Cerebellar cortex (tissue), 1 donor: ENCODE results near the gene IVL.

ENCODE experiments used
- DNase-seq: peaks from one replicate; pipeline ENCODE4 v3.0.0-alpha.2; 2015; ENCODE audit warnings: low spot score

IVL gene

GRCh38 chr1:152886758-152887409 lies 21.5 kb upstream of the IVL start:
- no peak for DNase-seq

GRCh38 chr1:152888126-152888525 lies 20.2 kb upstream of the IVL start:
- DNase-seq = no peak

GRCh38 chr1:152899027-152899426 lies 9.3 kb upstream of the IVL start:
- no peak for DNase-seq

- no peak for DNase-seq
Observed at GRCh38 chr1:152899883-152900282, 8.5 kb upstream of the IVL start.

- no peak for DNase-seq
Observed at GRCh38 chr1:152901631-152902030, 6.7 kb upstream of the IVL start.

- no peak for DNase-seq
Observed at GRCh38 chr1:152902636-152903035, 5.7 kb upstream of the IVL start.

GRCh38 chr1:152904688-152905440 lies 3.5 kb upstream of the IVL start:
- no peak for DNase-seq

GRCh38 chr1:152906023-152906565 lies 2.3 kb upstream of the IVL start:
- DNase-seq = no peak

- DNase-seq = no peak
Observed at GRCh38 chr1:152909206-152909605, 860 bp downstream of the IVL start.

- DNase-seq = no peak
Observed at GRCh38 chr1:152912471-152912870, 4.1 kb downstream of the IVL start.

- no peak for DNase-seq
Observed at GRCh38 chr1:152912900-152913299, 4.6 kb downstream of the IVL start.

- no peak for DNase-seq
Observed at GRCh38 chr1:152917794-152918193, 9.4 kb downstream of the IVL start.

GRCh38 chr1:152919071-152919470 lies 10.7 kb downstream of the IVL start:
- no peak for DNase-seq

- no peak for DNase-seq
Observed at GRCh38 chr1:152924191-152924590, 15.8 kb downstream of the IVL start.

GRCh38 chr1:152926091-152926490 lies 17.7 kb downstream of the IVL start:
- DNase-seq = no peak

GRCh38 chr1:152928671-152929070 lies 20.3 kb downstream of the IVL start:
- DNase-seq = no peak

- DNase-seq = no peak
Observed at GRCh38 chr1:152932170-152932811, 23.9 kb downstream of the IVL start.

GRCh38 chr1:152933196-152933595 lies 24.9 kb downstream of the IVL start:
- DNase-seq = no peak

- no peak for DNase-seq
Observed at GRCh38 chr1:152940614-152941013, 32.3 kb downstream of the IVL start.

- no peak for DNase-seq
Observed at GRCh38 chr1:152941037-152941711, 32.8 kb downstream of the IVL start.

GRCh38 chr1:152942161-152942560 lies 33.8 kb downstream of the IVL start:
- DNase-seq = peak; percentile 31

- no peak for DNase-seq
Observed at GRCh38 chr1:152946248-152946647, 37.9 kb downstream of the IVL start.
